HL-60 (cell line): ENCODE results near the gene AOPEP.

Source experiments
- DNase-seq, 2 experiments: peaks; one replicate each; pipeline ENCODE4 v3.0.0-alpha.2; 2010 to 2020; ENCODE audit warnings: low read depth in 1 of 2, low spot score in 1 of 2
- H3K27ac ChIP-seq: fragments of 250-450 bp; sonication (Bioruptor Pico); replicated peaks from 2 replicates; pipeline ENCODE4 v1.5.1; 2020; ENCODE audit warnings: mild to moderate bottlenecking, moderate library complexity
- H3K27me3 ChIP-seq: fragments of 250-450 bp; sonication (Bioruptor Pico); 2 replicates; pipeline ENCODE4 v1.5.1; 2021; ENCODE audit warnings: mild to moderate bottlenecking, moderate library complexity; ENCODE audit not compliant: insufficient read depth, poor library complexity, severe bottlenecking
- H3K4me3 ChIP-seq: replicated peaks from 2 replicates; pipeline ENCODE4 v1.5.1; 2011; ENCODE audit warnings: mild to moderate bottlenecking, control low read depth, low read length; ENCODE audit not compliant: insufficient read depth
- GABPA ChIP-seq: IDR thresholded peaks from 2 replicates; pipeline ENCODE4 v1.6.1; 2012; ENCODE audit warnings: low read depth
- POLR2AphosphoS5 ChIP-seq: IDR thresholded peaks from 2 replicates; pipeline ENCODE4 v1.6.1; 2012; ENCODE audit warnings: low read depth
- SPI1 ChIP-seq: IDR thresholded peaks from 2 replicates; pipeline ENCODE4 v1.6.1; 2012; ENCODE audit warnings: low read depth, mild to moderate bottlenecking, borderline replicate concordance
- TF ChIP-seq, protein P1 (sequence below): IDR thresholded peaks from 2 replicates; pipeline ENCODE4 v1.6.1; 2012; ENCODE audit warnings: low read depth; ENCODE audit not compliant: insufficient replicate concordance
- TF ChIP-seq, protein P2 (sequence below): IDR thresholded peaks from one replicate; pipeline ENCODE4 v1.5.1; 2011; ENCODE audit warnings: low read length, control low read depth, inconsistent platforms; ENCODE audit not compliant: insufficient read depth

Gene AOPEP

DNA sequence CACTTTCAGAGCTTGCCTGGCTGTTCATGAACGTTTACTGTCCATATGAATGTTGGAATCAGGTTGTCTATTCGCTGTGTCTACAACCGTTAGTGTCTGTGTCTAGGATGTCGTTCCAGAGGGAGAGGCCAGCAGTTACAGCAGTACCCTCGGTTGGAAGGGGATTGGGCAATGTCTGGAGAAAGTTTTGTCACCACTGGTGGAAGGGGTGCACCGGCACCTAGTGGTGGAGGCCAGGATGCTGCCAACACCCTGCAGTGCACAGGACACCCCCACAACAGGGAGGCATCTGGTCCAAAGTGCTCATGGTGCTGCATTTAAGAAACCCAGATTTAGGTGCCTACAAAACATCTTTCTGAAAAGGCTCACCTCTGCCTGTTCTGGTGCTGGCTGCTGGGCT is 370.3 kb downstream of the AOPEP start:
- H3K27ac ChIP-seq, result no peak overlapping the region
- DNase-seq, result no peak
- TF ChIP-seq GABPA, result no peak
- TF ChIP-seq, protein P1, sequence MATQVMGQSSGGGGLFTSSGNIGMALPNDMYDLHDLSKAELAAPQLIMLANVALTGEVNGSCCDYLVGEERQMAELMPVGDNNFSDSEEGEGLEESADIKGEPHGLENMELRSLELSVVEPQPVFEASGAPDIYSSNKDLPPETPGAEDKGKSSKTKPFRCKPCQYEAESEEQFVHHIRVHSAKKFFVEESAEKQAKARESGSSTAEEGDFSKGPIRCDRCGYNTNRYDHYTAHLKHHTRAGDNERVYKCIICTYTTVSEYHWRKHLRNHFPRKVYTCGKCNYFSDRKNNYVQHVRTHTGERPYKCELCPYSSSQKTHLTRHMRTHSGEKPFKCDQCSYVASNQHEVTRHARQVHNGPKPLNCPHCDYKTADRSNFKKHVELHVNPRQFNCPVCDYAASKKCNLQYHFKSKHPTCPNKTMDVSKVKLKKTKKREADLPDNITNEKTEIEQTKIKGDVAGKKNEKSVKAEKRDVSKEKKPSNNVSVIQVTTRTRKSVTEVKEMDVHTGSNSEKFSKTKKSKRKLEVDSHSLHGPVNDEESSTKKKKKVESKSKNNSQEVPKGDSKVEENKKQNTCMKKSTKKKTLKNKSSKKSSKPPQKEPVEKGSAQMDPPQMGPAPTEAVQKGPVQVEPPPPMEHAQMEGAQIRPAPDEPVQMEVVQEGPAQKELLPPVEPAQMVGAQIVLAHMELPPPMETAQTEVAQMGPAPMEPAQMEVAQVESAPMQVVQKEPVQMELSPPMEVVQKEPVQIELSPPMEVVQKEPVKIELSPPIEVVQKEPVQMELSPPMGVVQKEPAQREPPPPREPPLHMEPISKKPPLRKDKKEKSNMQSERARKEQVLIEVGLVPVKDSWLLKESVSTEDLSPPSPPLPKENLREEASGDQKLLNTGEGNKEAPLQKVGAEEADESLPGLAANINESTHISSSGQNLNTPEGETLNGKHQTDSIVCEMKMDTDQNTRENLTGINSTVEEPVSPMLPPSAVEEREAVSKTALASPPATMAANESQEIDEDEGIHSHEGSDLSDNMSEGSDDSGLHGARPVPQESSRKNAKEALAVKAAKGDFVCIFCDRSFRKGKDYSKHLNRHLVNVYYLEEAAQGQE, result no peak
- TF ChIP-seq, protein P2, sequence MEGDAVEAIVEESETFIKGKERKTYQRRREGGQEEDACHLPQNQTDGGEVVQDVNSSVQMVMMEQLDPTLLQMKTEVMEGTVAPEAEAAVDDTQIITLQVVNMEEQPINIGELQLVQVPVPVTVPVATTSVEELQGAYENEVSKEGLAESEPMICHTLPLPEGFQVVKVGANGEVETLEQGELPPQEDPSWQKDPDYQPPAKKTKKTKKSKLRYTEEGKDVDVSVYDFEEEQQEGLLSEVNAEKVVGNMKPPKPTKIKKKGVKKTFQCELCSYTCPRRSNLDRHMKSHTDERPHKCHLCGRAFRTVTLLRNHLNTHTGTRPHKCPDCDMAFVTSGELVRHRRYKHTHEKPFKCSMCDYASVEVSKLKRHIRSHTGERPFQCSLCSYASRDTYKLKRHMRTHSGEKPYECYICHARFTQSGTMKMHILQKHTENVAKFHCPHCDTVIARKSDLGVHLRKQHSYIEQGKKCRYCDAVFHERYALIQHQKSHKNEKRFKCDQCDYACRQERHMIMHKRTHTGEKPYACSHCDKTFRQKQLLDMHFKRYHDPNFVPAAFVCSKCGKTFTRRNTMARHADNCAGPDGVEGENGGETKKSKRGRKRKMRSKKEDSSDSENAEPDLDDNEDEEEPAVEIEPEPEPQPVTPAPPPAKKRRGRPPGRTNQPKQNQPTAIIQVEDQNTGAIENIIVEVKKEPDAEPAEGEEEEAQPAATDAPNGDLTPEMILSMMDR, result no peak
- no peak for TF ChIP-seq POLR2AphosphoS5
- TF ChIP-seq SPI1, result no peak
- no peak overlapping the region for H3K4me3 ChIP-seq
- H3K27me3 ChIP-seq, result no peaks in the 10 kb centered on the region

DNA sequence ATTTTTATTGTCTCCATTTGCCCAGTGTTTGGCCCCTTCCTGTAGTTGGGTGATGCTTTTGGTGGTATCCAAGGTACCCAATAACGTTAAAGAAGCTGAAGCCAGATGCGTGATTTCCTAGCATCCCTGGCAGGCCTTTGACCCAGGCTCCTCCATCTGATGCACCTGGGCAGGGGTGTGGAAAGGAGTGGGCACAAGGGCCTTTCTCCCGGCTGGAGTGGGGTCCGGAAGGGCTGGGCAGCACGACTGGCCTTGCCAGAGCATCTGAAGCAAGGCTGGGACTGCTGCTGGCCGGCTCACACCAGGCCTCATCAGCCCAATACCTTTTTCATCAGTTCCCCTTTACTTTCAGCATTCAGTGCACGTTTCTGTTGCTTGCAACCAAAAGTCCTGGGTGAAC is 370.8 kb downstream of the AOPEP start:
- H3K4me3 ChIP-seq, result no peak overlapping the region
- H3K27ac ChIP-seq, result no peak overlapping the region
- no peaks in the 10 kb centered on the region for H3K27me3 ChIP-seq
- no peak for TF ChIP-seq GABPA
- DNase-seq, result no peak

DNA sequence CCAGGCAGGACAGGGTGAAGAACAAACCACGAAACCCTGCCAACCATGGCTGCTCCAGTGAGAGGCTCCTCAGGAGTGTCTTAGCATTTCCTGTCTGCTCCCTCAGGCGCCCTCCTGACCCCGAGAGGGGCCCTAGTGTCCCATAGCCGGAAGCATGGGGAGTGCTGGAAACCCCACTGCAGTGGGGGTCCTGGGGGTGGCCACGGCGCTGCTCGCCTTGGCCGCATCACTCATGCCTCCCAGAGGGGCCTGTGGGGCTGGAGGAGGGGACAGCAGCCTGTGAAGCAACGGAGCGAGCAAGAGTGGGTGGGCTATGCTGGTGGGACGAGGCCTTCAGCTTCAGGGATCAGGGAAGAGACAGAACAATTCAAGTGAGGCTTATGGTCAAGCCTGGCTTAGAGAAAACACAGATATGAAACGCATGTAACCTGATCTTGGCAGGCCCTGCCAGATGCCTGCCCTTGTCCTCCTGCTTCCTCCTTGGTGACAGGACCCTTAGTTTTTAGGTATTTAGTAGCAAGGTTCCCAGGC is 372.0 kb downstream of the AOPEP start:
- TF ChIP-seq, protein P1, result no peak
- TF ChIP-seq POLR2AphosphoS5 (no peak), SPI1 (no peak), GABPA (no peak)
- TF ChIP-seq, protein P2, result no peak
- H3K4me3 ChIP-seq, result no peak overlapping the region
- H3K27ac ChIP-seq, result no peak overlapping the region
- H3K27me3 ChIP-seq, result no peaks in the 10 kb centered on the region
- no peak for DNase-seq

DNA sequence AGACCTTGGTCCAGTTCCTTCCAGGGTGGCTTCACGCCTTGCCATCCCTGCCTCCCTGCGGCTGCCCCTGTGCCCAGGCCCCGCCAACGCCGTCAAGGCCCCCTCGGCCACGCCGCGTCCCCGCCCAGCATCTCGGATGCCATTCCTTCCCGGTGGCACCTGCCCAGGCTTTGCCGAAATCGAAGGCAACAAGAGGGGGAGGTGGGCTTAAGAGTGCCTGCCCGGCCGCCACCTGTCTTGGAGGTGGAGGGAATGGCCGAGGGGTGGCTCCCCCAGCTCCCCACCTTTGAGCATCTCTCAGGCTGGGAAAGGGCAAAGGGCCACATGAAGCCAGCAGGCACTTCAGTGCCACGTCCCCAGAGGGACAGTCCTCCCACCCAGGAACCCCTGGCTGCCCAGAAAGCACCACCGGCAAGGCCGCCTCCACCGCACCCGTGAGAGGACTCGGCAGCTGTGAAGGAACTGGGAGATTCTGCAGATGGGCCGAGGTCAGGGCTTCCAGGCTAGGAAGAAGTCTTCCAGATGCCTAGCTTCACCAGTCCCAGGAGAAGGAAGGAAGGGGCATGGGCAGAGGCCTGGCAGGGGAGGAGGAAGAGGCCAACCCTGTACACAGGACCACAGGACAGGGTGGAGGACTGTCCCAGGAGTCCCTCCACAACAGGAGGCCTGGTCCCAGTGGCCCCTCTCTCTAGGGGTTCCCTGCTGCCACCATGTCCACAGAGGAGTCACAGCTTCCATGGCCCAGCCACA is 373.0 kb downstream of the AOPEP start:
- no peak for DNase-seq
- Histone ChIP-seq H3K4me3 (no peak overlapping the region), H3K27me3 (no peaks in the 10 kb centered on the region), H3K27ac (no peak overlapping the region)
- TF ChIP-seq, protein P1, result no peak
- TF ChIP-seq POLR2AphosphoS5 (no peak), GABPA (no peak)
- TF ChIP-seq, protein P2, result no peak
